Measurements from ENCODE around the gene SLC1A2.

- no peak for TF ChIP-seq CTCF (IDR thresholded peaks at IDR 0.05)
- no peak for TF ChIP-seq POLR2A (IDR thresholded peaks at IDR 0.05)
These were observed 59.3 kb downstream of the SLC1A2 start for GRCh38 chr11:35360055-35360530.
